MM.1S (cell line): Measurements from ENCODE around the gene TMEM270.

ENCODE experiments used
- DNase-seq: peaks from one replicate; pipeline ENCODE4 v3.0.0-alpha.2; 2015
- H2AFZ ChIP-seq: fragments of 300-600 bp; sonication (generic); 2 replicates; pipeline ENCODE4 v1.6.0; 2016; ENCODE audit warnings: antibody characterized with exemption, low read length
- H3F3A ChIP-seq: fragments of 300-600 bp; sonication (generic); 2 replicates; pipeline ENCODE4 v1.6.1; 2016; ENCODE audit warnings: mild to moderate bottlenecking, antibody characterized with exemption, low read length, moderate library complexity, mixed read lengths; ENCODE audit not compliant: insufficient read depth
- H3K27ac ChIP-seq: fragments of 300-600 bp; sonication (generic); 2 replicates; pipeline ENCODE4 v1.5.1; 2016; ENCODE audit warnings: mild to moderate bottlenecking, low read length
- H3K27me3 ChIP-seq: fragments of 300-600 bp; sonication (generic); replicated peaks from 2 replicates; pipeline ENCODE4 v1.6.0; 2016; ENCODE audit warnings: low read length; ENCODE audit not compliant: insufficient read depth
- H3K36me3 ChIP-seq: fragments of 300-600 bp; sonication (generic); replicated peaks from 2 replicates; pipeline ENCODE4 v1.6.1; 2016; ENCODE audit warnings: mild to moderate bottlenecking, low read length, mixed read lengths; ENCODE audit not compliant: insufficient read depth
- H3K4me1 ChIP-seq: fragments of 300-600 bp; sonication (generic); 2 replicates; pipeline ENCODE4 v1.6.1; 2016; ENCODE audit warnings: low read length, mixed read lengths
- H3K4me2 ChIP-seq: fragments of 300-600 bp; sonication (generic); 2 replicates; pipeline ENCODE4 v1.6.0; 2016; ENCODE audit warnings: low read depth, low read length
- H3K4me3 ChIP-seq: fragments of 300-600 bp; sonication (generic); 2 replicates; pipeline ENCODE4 v1.5.1; 2016; ENCODE audit warnings: low read length, mixed read lengths
- H3K79me2 ChIP-seq: fragments of 300-600 bp; sonication (generic); 2 replicates; pipeline ENCODE4 v1.6.1; 2016; ENCODE audit warnings: mixed run types, low read length, mixed read lengths
- H3K9ac ChIP-seq: fragments of 300-600 bp; sonication (generic); 2 replicates; pipeline ENCODE4 v1.6.1; 2016; ENCODE audit warnings: low read length, mixed read lengths
- H3K9me2 ChIP-seq: fragments of 300-600 bp; sonication (generic); replicated peaks from 2 replicates; pipeline ENCODE4 v1.6.1; 2016; ENCODE audit warnings: mild to moderate bottlenecking, low read length, mixed read lengths; ENCODE audit not compliant: insufficient read depth
- H3K9me3 ChIP-seq: fragments of 300-600 bp; sonication (generic); replicated peaks from 2 replicates; pipeline ENCODE4 v1.6.1; 2016; ENCODE audit warnings: mild to moderate bottlenecking, low read length, mixed read lengths; ENCODE audit not compliant: insufficient read depth
- H4K20me1 ChIP-seq: fragments of 300-600 bp; sonication (generic); 2 replicates; pipeline ENCODE4 v1.6.1; 2016; ENCODE audit warnings: mild to moderate bottlenecking, low read length, moderate library complexity, mixed read lengths; ENCODE audit not compliant: insufficient read depth
- CTCF ChIP-seq: fragments of 300-600 bp; sonication (generic); IDR thresholded peaks from 2 replicates; pipeline ENCODE4 v1.5.1; 2016; ENCODE audit warnings: antibody characterized with exemption, low read length, mixed read lengths
- EZH2 ChIP-seq: fragments of 300-600 bp; sonication (generic); optimal IDR thresholded peaks from 2 replicates; pipeline ENCODE3; 2017; ENCODE audit warnings: low read depth, mild to moderate bottlenecking, antibody characterized with exemption, low read length, mixed read lengths
- EZH2phosphoT487 ChIP-seq: fragments of 300-600 bp; sonication (generic); IDR thresholded peaks from 2 replicates; pipeline ENCODE4 v1.6.1; 2018; ENCODE audit warnings: antibody characterized with exemption, low read length

TMEM270 gene

GRCh38 chr7:73869011-73869798, 8.2 kb downstream of the TMEM270 start:
- no peak for DNase-seq
- H3K9me2 ChIP-seq = no peaks in the 10 kb centered on the region
- no peaks in the 10 kb centered on the region for H4K20me1 ChIP-seq
- no peak overlapping the region for H3K4me3 ChIP-seq
- H3K79me2 ChIP-seq = no peaks in the 10 kb centered on the region
- H3F3A ChIP-seq = no peaks in the 10 kb centered on the region
- H3K4me2 ChIP-seq = no peak overlapping the region
- H3K27me3 ChIP-seq = peaks cover 22% of the 10 kb centered on the region
- no peaks in the 10 kb centered on the region for H3K4me1 ChIP-seq
- TF ChIP-seq EZH2phosphoT487 = no peak
- TF ChIP-seq EZH2 = no peak
- no peak for TF ChIP-seq CTCF
- H3K9ac ChIP-seq = no peak overlapping the region
- H3K36me3 ChIP-seq = no peaks in the 10 kb centered on the region
- no peak overlapping the region for H2AFZ ChIP-seq
- no peak overlapping the region for H3K27ac ChIP-seq
- H3K9me3 ChIP-seq = no peaks in the 10 kb centered on the region

GRCh38 chr7:73870041-73870492, 9.1 kb downstream of the TMEM270 start:
- Histone ChIP-seq H3K79me2 (no peaks in the 10 kb centered on the region), H3K4me2 (peak overlapping the region; percentile 45; the same call in 1 of the 2 replicates), H3K4me1 (no peaks in the 10 kb centered on the region), H3K9ac (no peak overlapping the region), H4K20me1 (no peaks in the 10 kb centered on the region), H2AFZ (peak overlapping the region; percentile 39; the same call in 1 of the 2 replicates), H3K27ac (no peak overlapping the region), H3K9me3 (no peaks in the 10 kb centered on the region), H3K4me3 (no peak overlapping the region), H3K9me2 (no peaks in the 10 kb centered on the region), H3K36me3 (no peaks in the 10 kb centered on the region), H3F3A (no peaks in the 10 kb centered on the region), H3K27me3 (peaks cover 22% of the 10 kb centered on the region)
- no peak for DNase-seq
- TF ChIP-seq EZH2phosphoT487 (no peak), EZH2 (no peak), CTCF (no peak)

- Histone ChIP-seq H3K27me3 (peaks cover 27% of the 10 kb centered on the region), H3K9me3 (no peaks in the 10 kb centered on the region), H3K27ac (no peak overlapping the region), H4K20me1 (no peaks in the 10 kb centered on the region), H3K4me1 (no peaks in the 10 kb centered on the region), H3K79me2 (no peaks in the 10 kb centered on the region), H2AFZ (no peak overlapping the region), H3K36me3 (no peaks in the 10 kb centered on the region), H3K4me2 (no peak overlapping the region), H3K9me2 (no peaks in the 10 kb centered on the region), H3F3A (no peaks in the 10 kb centered on the region), H3K4me3 (no peak overlapping the region), H3K9ac (no peak overlapping the region)
- DNase-seq = no peak
- no peak for TF ChIP-seq CTCF
- no peak for TF ChIP-seq EZH2
- no peak for TF ChIP-seq EZH2phosphoT487
Measured at GRCh38 chr7:73871163-73872011, 10.4 kb downstream of the TMEM270 start.
